GM12878 (cell line): Measurements from ENCODE around the gene PYGM. TPM values are rescaled to one million over a fixed set of nuclear protein-coding genes. Genes with fewer than 3 reads are reported as not detected.

Experiments
- ATF7 ChIP-seq: fragments of 450-650 bp; IDR thresholded peaks from 2 replicates; pipeline ENCODE4 v1.6.1; 2016; ENCODE audit warnings: low read depth, mild to moderate bottlenecking
- CBX3 ChIP-seq: fragments of 200-600 bp; sonication (generic); IDR thresholded peaks from 2 replicates; pipeline ENCODE4 v1.6.1; 2016; ENCODE audit warnings: low read depth, borderline replicate concordance
- FOS ChIP-seq: IDR thresholded peaks from 3 replicates; pipeline ENCODE4 v1.6.1; 2011; ENCODE audit warnings: borderline replicate concordance; ENCODE audit not compliant: insufficient read length; ENCODE audit errors: extremely low read depth
- HCFC1 ChIP-seq: fragments of 150-350 bp; IDR thresholded peaks from 2 replicates; pipeline ENCODE4 v1.6.1; 2014; ENCODE audit warnings: low read length
- HDGF ChIP-seq: fragments of 450-650 bp; IDR thresholded peaks from 2 replicates; pipeline ENCODE4 v1.6.1; 2016; ENCODE audit warnings: antibody characterized with exemption
- JUNB ChIP-seq: IDR thresholded peaks from 2 replicates; pipeline ENCODE4 v1.6.1; 2016; ENCODE audit warnings: antibody characterized with exemption, mild to moderate bottlenecking
- LARP7 ChIP-seq: fragments of 450-650 bp; IDR thresholded peaks from 2 replicates; pipeline ENCODE4 v1.6.1; 2017; ENCODE audit warnings: mild to moderate bottlenecking
- SIN3A ChIP-seq: IDR thresholded peaks from 2 replicates; pipeline ENCODE4 v1.6.1; 2012; ENCODE audit warnings: low read depth, low read length, improper control_type of control experiment
- SMARCA5 ChIP-seq: fragments of 450-650 bp; IDR thresholded peaks from 2 replicates; pipeline ENCODE4 v1.6.1; 2017; ENCODE audit warnings: mild to moderate bottlenecking
- STAT3 ChIP-seq: IDR thresholded peaks from 2 replicates; pipeline ENCODE4 v1.6.1; 2011; ENCODE audit warnings: low read depth, low read length, improper control_type of control experiment
- TAF1 ChIP-seq: IDR thresholded peaks from 2 replicates; pipeline ENCODE4 v1.6.1; 2011; ENCODE audit warnings: mild to moderate bottlenecking, low read depth, low read length, borderline replicate concordance
- YY1 ChIP-seq: IDR thresholded peaks from 2 replicates; pipeline ENCODE4 v1.6.1; 2011; ENCODE audit warnings: low read depth, mild to moderate bottlenecking, low read length
- ZBED1 ChIP-seq: IDR thresholded peaks from 2 replicates; pipeline ENCODE4 v1.6.1; 2016; ENCODE audit warnings: borderline replicate concordance
- ZNF384 ChIP-seq: IDR thresholded peaks from 2 replicates; pipeline ENCODE4 v1.6.1; 2012; ENCODE audit warnings: low read depth, mild to moderate bottlenecking, low read length, improper control_type of control experiment, borderline replicate concordance
- polyA plus RNA-seq, 11 experiments: library from polyadenylated mRNA; depleted of rRNA in 4 of 11; unstranded in 6 of 11; stranded (reverse) in 5 of 11; fragments of >200 nt; fragmentation: Nextera tagmentation in 4 of 11; fragmentation: Illumina TruSeq in 1 of 11; extraction: Ambion mirVana in 4 of 11; extraction: Trizol in 1 of 11; gene quantifications; 1 replicate in 1 of 11; 2 replicates in 10 of 11; pipeline versions ENCODE4 v1.2.1 to v1.2.3, GENCODE V29; 2011 to 2016; ENCODE audit warnings: inconsistent platforms in 2 of 11, missing spikeins in 2 of 11, low read depth in 1 of 11
- total RNA-seq, 4 experiments: library from RNA; depleted of rRNA in 3 of 4; stranded (reverse); fragments of >200 nt in 3 of 4; fragmentation: Illumina TruSeq in 1 of 4; extraction: Trizol in 1 of 4; gene quantifications; 2 replicates each; pipeline versions ENCODE4 v1.2.1 to v1.2.3, GENCODE V29; 2013 to 2021
- TF ChIP-seq, protein P1 (sequence below): fragments of 450-650 bp; IDR thresholded peaks from 2 replicates; pipeline ENCODE4 v1.6.1; 2017; ENCODE audit warnings: low read depth, mild to moderate bottlenecking, moderate library complexity
- TF ChIP-seq, protein P2 (sequence below): fragments of 450-650 bp; IDR thresholded peaks from 2 replicates; pipeline ENCODE4 v1.6.1; 2016; ENCODE audit warnings: mild to moderate bottlenecking
- TF ChIP-seq, protein P3 (sequence below): fragments of 450-650 bp; IDR thresholded peaks from 2 replicates; pipeline ENCODE4 v1.6.1; 2017; ENCODE audit warnings: borderline replicate concordance
- TF ChIP-seq, protein P4 (sequence below): fragments of 450-650 bp; IDR thresholded peaks from 2 replicates; pipeline ENCODE4 v1.6.1; 2017; ENCODE audit warnings: mild to moderate bottlenecking, moderate library complexity
- TF ChIP-seq, protein P5 (sequence below): IDR thresholded peaks from 2 replicates; pipeline ENCODE4 v1.6.1; 2011; ENCODE audit warnings: mild to moderate bottlenecking, low read depth, low read length, moderate library complexity; ENCODE audit not compliant: insufficient replicate concordance

PYGM gene
- total and polyA plus RNA-seq, 10 of the 15 experiments (the other 5 are each of a cell fraction or from before 2014, with no cell fraction given): 0.04 to 3.7 (median 0.27) TPM; not detected in 1

DNA sequence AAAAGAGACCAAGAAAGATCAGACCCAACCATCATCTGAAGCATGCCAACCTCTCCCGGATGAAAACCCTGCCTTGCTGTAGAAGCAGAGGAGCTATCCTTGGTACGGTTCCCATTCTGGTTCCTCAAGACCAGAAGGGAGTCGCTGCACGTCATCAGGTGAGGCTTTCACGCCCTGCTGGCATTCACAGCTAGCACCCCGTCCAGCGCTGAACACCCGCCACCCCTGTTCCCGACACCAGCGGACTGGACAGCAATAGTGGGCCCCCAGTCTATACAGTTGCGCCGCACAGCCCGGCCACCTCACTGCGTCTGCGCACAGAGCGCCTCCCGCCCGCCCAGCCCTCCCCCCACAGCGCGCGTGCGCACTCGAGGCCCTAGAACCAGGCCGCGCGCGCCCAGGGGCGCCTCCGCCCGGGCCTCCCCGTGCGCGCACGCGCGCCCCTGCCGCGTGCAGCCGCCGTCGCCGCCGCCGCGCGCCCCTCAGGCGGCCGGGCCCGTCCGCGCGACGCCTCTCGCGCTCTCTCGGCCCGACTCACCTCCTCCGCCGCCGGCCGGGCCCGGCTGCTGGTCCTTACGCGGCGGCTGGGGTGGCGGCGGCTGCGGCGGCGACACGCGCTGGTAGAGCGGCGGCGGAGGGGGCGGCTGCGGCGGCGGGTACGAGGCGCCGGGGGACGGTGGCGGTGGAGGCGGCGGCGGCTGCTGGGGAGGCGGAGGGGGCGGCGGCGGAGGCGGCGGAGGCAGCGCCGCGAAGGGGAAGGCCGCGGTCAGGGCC, 17.9 kb upstream of the PYGM start (continued):
- TF ChIP-seq TAF1: peak; percentile 51; the same call in 1 of the 2 replicates
- TF ChIP-seq, protein P1, sequence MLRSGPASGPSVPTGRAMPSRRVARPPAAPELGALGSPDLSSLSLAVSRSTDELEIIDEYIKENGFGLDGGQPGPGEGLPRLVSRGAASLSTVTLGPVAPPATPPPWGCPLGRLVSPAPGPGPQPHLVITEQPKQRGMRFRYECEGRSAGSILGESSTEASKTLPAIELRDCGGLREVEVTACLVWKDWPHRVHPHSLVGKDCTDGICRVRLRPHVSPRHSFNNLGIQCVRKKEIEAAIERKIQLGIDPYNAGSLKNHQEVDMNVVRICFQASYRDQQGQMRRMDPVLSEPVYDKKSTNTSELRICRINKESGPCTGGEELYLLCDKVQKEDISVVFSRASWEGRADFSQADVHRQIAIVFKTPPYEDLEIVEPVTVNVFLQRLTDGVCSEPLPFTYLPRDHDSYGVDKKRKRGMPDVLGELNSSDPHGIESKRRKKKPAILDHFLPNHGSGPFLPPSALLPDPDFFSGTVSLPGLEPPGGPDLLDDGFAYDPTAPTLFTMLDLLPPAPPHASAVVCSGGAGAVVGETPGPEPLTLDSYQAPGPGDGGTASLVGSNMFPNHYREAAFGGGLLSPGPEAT: no peak
- no peak for TF ChIP-seq SMARCA5
- no peak for TF ChIP-seq FOS
- no peak for TF ChIP-seq ZNF384
- TF ChIP-seq YY1: 0 out of 2 replicates have a peak, but pooled peaks have one; percentile 1
- TF ChIP-seq HDGF: peak; percentile 85; the same call in 1 of the 2 replicates
- TF ChIP-seq HCFC1: 0 out of 2 replicates have a peak, but pooled peaks have one; percentile 26
- no peak for TF ChIP-seq JUNB
- TF ChIP-seq LARP7: peak; percentile 44; the same call in 1 of the 2 replicates
- no peak for TF ChIP-seq ZBED1
- TF ChIP-seq CBX3: no peak
- no peak for TF ChIP-seq ATF7
- TF ChIP-seq, protein P2, sequence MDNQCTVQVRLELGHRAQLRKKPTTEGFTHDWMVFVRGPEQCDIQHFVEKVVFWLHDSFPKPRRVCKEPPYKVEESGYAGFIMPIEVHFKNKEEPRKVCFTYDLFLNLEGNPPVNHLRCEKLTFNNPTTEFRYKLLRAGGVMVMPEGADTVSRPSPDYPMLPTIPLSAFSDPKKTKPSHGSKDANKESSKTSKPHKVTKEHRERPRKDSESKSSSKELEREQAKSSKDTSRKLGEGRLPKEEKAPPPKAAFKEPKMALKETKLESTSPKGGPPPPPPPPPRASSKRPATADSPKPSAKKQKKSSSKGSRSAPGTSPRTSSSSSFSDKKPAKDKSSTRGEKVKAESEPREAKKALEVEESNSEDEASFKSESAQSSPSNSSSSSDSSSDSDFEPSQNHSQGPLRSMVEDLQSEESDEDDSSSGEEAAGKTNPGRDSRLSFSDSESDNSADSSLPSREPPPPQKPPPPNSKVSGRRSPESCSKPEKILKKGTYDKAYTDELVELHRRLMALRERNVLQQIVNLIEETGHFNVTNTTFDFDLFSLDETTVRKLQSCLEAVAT: peak; percentile 50; the same call in 1 of the 2 replicates
- TF ChIP-seq STAT3: no peak
- TF ChIP-seq, protein P3, sequence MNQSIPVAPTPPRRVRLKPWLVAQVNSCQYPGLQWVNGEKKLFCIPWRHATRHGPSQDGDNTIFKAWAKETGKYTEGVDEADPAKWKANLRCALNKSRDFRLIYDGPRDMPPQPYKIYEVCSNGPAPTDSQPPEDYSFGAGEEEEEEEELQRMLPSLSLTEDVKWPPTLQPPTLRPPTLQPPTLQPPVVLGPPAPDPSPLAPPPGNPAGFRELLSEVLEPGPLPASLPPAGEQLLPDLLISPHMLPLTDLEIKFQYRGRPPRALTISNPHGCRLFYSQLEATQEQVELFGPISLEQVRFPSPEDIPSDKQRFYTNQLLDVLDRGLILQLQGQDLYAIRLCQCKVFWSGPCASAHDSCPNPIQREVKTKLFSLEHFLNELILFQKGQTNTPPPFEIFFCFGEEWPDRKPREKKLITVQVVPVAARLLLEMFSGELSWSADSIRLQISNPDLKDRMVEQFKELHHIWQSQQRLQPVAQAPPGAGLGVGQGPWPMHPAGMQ: no peak
- TF ChIP-seq, protein P4, sequence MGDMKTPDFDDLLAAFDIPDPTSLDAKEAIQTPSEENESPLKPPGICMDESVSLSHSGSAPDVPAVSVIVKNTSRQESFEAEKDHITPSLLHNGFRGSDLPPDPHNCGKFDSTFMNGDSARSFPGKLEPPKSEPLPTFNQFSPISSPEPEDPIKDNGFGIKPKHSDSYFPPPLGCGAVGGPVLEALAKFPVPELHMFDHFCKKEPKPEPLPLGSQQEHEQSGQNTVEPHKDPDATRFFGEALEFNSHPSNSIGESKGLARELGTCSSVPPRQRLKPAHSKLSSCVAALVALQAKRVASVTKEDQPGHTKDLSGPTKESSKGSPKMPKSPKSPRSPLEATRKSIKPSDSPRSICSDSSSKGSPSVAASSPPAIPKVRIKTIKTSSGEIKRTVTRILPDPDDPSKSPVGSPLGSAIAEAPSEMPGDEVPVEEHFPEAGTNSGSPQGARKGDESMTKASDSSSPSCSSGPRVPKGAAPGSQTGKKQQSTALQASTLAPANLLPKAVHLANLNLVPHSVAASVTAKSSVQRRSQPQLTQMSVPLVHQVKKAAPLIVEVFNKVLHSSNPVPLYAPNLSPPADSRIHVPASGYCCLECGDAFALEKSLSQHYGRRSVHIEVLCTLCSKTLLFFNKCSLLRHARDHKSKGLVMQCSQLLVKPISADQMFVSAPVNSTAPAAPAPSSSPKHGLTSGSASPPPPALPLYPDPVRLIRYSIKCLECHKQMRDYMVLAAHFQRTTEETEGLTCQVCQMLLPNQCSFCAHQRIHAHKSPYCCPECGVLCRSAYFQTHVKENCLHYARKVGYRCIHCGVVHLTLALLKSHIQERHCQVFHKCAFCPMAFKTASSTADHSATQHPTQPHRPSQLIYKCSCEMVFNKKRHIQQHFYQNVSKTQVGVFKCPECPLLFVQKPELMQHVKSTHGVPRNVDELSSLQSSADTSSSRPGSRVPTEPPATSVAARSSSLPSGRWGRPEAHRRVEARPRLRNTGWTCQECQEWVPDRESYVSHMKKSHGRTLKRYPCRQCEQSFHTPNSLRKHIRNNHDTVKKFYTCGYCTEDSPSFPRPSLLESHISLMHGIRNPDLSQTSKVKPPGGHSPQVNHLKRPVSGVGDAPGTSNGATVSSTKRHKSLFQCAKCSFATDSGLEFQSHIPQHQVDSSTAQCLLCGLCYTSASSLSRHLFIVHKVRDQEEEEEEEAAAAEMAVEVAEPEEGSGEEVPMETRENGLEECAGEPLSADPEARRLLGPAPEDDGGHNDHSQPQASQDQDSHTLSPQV: no peak
- TF ChIP-seq, protein P5, sequence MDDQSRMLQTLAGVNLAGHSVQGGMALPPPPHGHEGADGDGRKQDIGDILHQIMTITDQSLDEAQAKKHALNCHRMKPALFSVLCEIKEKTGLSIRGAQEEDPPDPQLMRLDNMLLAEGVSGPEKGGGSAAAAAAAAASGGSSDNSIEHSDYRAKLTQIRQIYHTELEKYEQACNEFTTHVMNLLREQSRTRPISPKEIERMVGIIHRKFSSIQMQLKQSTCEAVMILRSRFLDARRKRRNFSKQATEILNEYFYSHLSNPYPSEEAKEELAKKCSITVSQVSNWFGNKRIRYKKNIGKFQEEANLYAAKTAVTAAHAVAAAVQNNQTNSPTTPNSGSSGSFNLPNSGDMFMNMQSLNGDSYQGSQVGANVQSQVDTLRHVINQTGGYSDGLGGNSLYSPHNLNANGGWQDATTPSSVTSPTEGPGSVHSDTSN: no peak
- TF ChIP-seq SIN3A: peak; percentile 61; the same call in 1 of the 2 replicates
